K562 (cell line): Measurements from ENCODE around the gene MSX1. TPM values are rescaled to one million over a fixed set of nuclear protein-coding genes. Genes with fewer than 3 reads are reported as not detected.

Experiments
- HMG20A ChIP-seq: fragments of 450-650 bp; formaldehyde crosslinking; conservative IDR thresholded peaks from 2 replicates; pipeline ENCODE4 v1.4.0; 2020; ENCODE audit warnings: mild to moderate bottlenecking, mixed read lengths
- KAT2B ChIP-seq: IDR thresholded peaks from one replicate; pipeline ENCODE4 v1.6.1; 2012; ENCODE audit warnings: low read depth, mild to moderate bottlenecking, control low read depth, inconsistent platforms, low read length, moderate library complexity
- PBX2 ChIP-seq, 2 experiments: IDR thresholded peaks in 1 of 2; conservative IDR thresholded peaks in 1 of 2; 2 replicates each; pipeline ENCODE4 v1.6.1; 2016; ENCODE audit warnings: low read depth in 2 of 2, mild to moderate bottlenecking in 1 of 2, missing compliant biosample characterization in 1 of 2, missing genetic modification characterization in 1 of 2, moderate library complexity in 1 of 2
- RBM34 ChIP-seq: fragments of 200-400 bp; formaldehyde crosslinking; IDR thresholded peaks from 2 replicates; pipeline ENCODE4 v1.6.1; 2018; ENCODE audit warnings: low read length, borderline replicate concordance; ENCODE audit not compliant: insufficient read depth
- RFX7 ChIP-seq: fragments of 250-450 bp; sonication (Bioruptor Pico); IDR thresholded peaks from 2 replicates; pipeline ENCODE4 v1.5.1; 2021; ENCODE audit warnings: mild to moderate bottlenecking
- ZNF263 ChIP-seq: sonication (generic); formaldehyde crosslinking; IDR thresholded peaks from 2 replicates; pipeline ENCODE4 v1.8.0; 2022; ENCODE audit warnings: mild to moderate bottlenecking, missing genetic modification reagents, borderline replicate concordance
- ZNF318 ChIP-seq, 2 experiments: fragments of 450-650 bp; IDR thresholded peaks; 2 replicates each; pipeline ENCODE4 v1.6.1; 2016; ENCODE audit warnings: mild to moderate bottlenecking in 2 of 2, borderline replicate concordance in 1 of 2, low read depth in 1 of 2, moderate library complexity in 1 of 2
- ZNF395 ChIP-seq: fragments of 200-800 bp; sonication (Bioruptor generic); IDR thresholded peaks from 2 replicates; pipeline ENCODE4 v1.6.1; 2017; ENCODE audit warnings: missing genetic modification characterization, missing compliant biosample characterization
- polyA plus RNA-seq, 8 experiments: library from polyadenylated mRNA; depleted of rRNA in 4 of 8; stranded (reverse) in 5 of 8; unstranded in 3 of 8; fragments of >200 nt; fragmentation: Nextera tagmentation in 2 of 8; fragmentation: Illumina TruSeq in 1 of 8; extraction: Ambion mirVana in 2 of 8; extraction: Trizol in 1 of 8; gene quantifications; 2 replicates each; pipeline versions ENCODE4 v1.2.1 to v1.2.3, GENCODE V29; 2011 to 2014; ENCODE audit warnings: inconsistent platforms in 1 of 8, missing spikeins in 1 of 8
- total RNA-seq, 7 experiments: library from RNA; depleted of rRNA in 6 of 7; stranded (reverse); fragments of >200 nt in 6 of 7; fragmentation: Illumina TruSeq in 2 of 7; extraction: Trizol in 2 of 7; gene quantifications; 2 replicates each; pipeline versions ENCODE4 v1.2.1 to v1.2.3, GENCODE V29; 2011 to 2021; ENCODE audit warnings: low replicate concordance in 1 of 7

The MSX1 gene
- total and polyA plus RNA-seq, 9 of the 15 experiments (the other 6 are each of a cell fraction or from before 2014, with no cell fraction given): 1.3 to 6.3 (median 2.3) TPM

- no peak for TF ChIP-seq PBX2 (CRISPR knock-in tag; IDR thresholded peaks at IDR 0.05; ENCODE audit: low read depth)
- TF ChIP-seq PBX2 (tag; conservative IDR thresholded peaks at IDR 0.05; ENCODE audit: low read depth): no peak
- no peak for TF ChIP-seq ZNF263
- no peak for TF ChIP-seq RBM34
- TF ChIP-seq RFX7 (CRISPR knock-in tag): no peak
- no peak for TF ChIP-seq ZNF395 (CRISPR knock-in tag)
- TF ChIP-seq HMG20A: no peak
- TF ChIP-seq ZNF318 (IDR thresholded peaks at IDR 0.05; ENCODE audit: borderline replicate concordance in 1 of 2, low read depth in 1 of 2): no peak
- no peak for TF ChIP-seq KAT2B
These were observed 5.7 kb downstream of the MSX1 start (continued) for GRCh38 chr4:4864940-4865704.
